Activated CD8-positive, alpha-beta memory T cell treated with anti-CD3 and anti-CD28 coated beads for 48 hours (primary cell): ENCODE data around the gene CAPNS2.
"Not testable (repeated sequence)": the region's sequence is repeated elsewhere in the genome, so short reads cannot be mapped to it uniquely, and the experiment has no call there.

Source experiments
- DNase-seq, 3 experiments: peaks; one replicate each; pipeline ENCODE4 v3.0.0-alpha.2; 2020; ENCODE audit warnings: low read depth in 2 of 3, low spot score in 2 of 3

CAPNS2 gene

GRCh38 chr16:55567382-55567781, 898 bp downstream of the CAPNS2 start:
- DNase-seq = no peak

- DNase-seq = no peak
Observed at GRCh38 chr16:55568207-55568606, 1.7 kb downstream of the CAPNS2 start.

GRCh38 chr16:55569025-55569424, 2.5 kb downstream of the CAPNS2 start:
- no peak for DNase-seq

GRCh38 chr16:55570159-55570558, 3.7 kb downstream of the CAPNS2 start:
- DNase-seq = no peak

- no peak for DNase-seq
Observed at GRCh38 chr16:55571191-55571897, 4.9 kb downstream of the CAPNS2 start.

GRCh38 chr16:55572439-55572838, 6.0 kb downstream of the CAPNS2 start:
- DNase-seq = no peak

GRCh38 chr16:55574811-55575210, 8.3 kb downstream of the CAPNS2 start:
- no peak for DNase-seq

GRCh38 chr16:55575496-55575895, 9.0 kb downstream of the CAPNS2 start:
- no peak for DNase-seq

- DNase-seq = no peak
Observed at GRCh38 chr16:55576384-55576783, 9.9 kb downstream of the CAPNS2 start.

- no peak for DNase-seq
Observed at GRCh38 chr16:55577887-55578286, 11.4 kb downstream of the CAPNS2 start.

- no peak for DNase-seq
Observed at GRCh38 chr16:55585631-55586030, 19.1 kb downstream of the CAPNS2 start.

GRCh38 chr16:55588799-55589198, 22.3 kb downstream of the CAPNS2 start:
- DNase-seq = no peak

GRCh38 chr16:55592306-55592705, 25.8 kb downstream of the CAPNS2 start:
- no peak for DNase-seq

- no peak for DNase-seq
Observed at GRCh38 chr16:55597928-55598327, 31.4 kb downstream of the CAPNS2 start.

- no peak for DNase-seq
Observed at GRCh38 chr16:55605754-55606336, 39.4 kb downstream of the CAPNS2 start.

GRCh38 chr16:55613613-55614335, 47.3 kb downstream of the CAPNS2 start:
- DNase-seq = no peak

GRCh38 chr16:55615071-55615470, 48.6 kb downstream of the CAPNS2 start:
- DNase-seq = no peak

- not testable (repeated sequence) for DNase-seq
Observed at GRCh38 chr16:55615670-55616069, 49.2 kb downstream of the CAPNS2 start.
